Endodermal cell (in vitro differentiated cells): ENCODE results near the gene KMT5B. TPM values are rescaled to one million over a fixed set of nuclear protein-coding genes. Genes with fewer than 3 reads are reported as not detected.

Experiments used
- DNase-seq: peaks from one replicate; pipeline ENCODE4 v3.0.0-alpha.2; 2017
- H3K27ac ChIP-seq: 2 replicates; pipeline ENCODE4 v1.5.1; 2013; ENCODE audit warnings: mild to moderate bottlenecking, low read depth, low read length, moderate library complexity
- H3K27me3 ChIP-seq: 2 replicates; pipeline ENCODE4 v1.6.1; 2013; ENCODE audit warnings: mild to moderate bottlenecking, low read length, moderate library complexity; ENCODE audit not compliant: insufficient read depth, control insufficient read depth, poor library complexity, severe bottlenecking
- H3K36me3 ChIP-seq: 2 replicates; pipeline ENCODE4 v1.7.0; 2013; ENCODE audit warnings: mild to moderate bottlenecking, low read length, moderate library complexity; ENCODE audit not compliant: control insufficient read depth, insufficient read depth
- H3K4me1 ChIP-seq: one replicate; pipeline ENCODE4 v1.7.0; 2013; ENCODE audit warnings: low read length; ENCODE audit not compliant: control insufficient read depth, insufficient read depth
- H3K4me3 ChIP-seq: 2 replicates; pipeline ENCODE4 v1.5.1; 2013; ENCODE audit warnings: mild to moderate bottlenecking, low read length, moderate library complexity
- H3K9ac ChIP-seq: 2 replicates; pipeline ENCODE4 v1.6.1; 2013; ENCODE audit warnings: mild to moderate bottlenecking, low read length, moderate library complexity; ENCODE audit not compliant: poor library complexity, severe bottlenecking; ENCODE audit errors: extremely low read depth
- H3K9me3 ChIP-seq: 2 replicates; pipeline ENCODE4 v1.6.1; 2013; ENCODE audit warnings: mild to moderate bottlenecking, low read length, moderate library complexity; ENCODE audit not compliant: control insufficient read depth
- H3K27ac Mint-ChIP-seq: 2 replicates; pipeline ENCODE4 v1.8.0; 2020; ENCODE audit warnings: mixed read lengths
- H3K27me3 Mint-ChIP-seq: 2 replicates; pipeline ENCODE4 v1.8.0; 2021; ENCODE audit warnings: mild to moderate bottlenecking, mixed read lengths; ENCODE audit not compliant: insufficient read depth
- H3K36me3 Mint-ChIP-seq: 2 replicates; pipeline ENCODE4 v1.8.0; 2020; ENCODE audit warnings: low read depth, mixed read lengths
- H3K4me1 Mint-ChIP-seq: 2 replicates; pipeline ENCODE4 v1.8.0; 2020; ENCODE audit warnings: mixed read lengths
- H3K4me3 Mint-ChIP-seq: 2 replicates; pipeline ENCODE4 v1.8.0; 2020; ENCODE audit warnings: mild to moderate bottlenecking, moderate library complexity, mixed read lengths
- H3K9me3 Mint-ChIP-seq: 2 replicates; pipeline ENCODE4 v1.8.0; 2020; ENCODE audit warnings: mild to moderate bottlenecking, mixed read lengths
- CTCF ChIP-seq: fragments of 200-600 bp; sonication (generic); conservative IDR thresholded peaks from 2 replicates; pipeline ENCODE4 v1.5.0; 2021; ENCODE audit warnings: antibody characterized with exemption, mild to moderate bottlenecking
- WGBS, 2 experiments: methylation state at CpG; one replicate each; pipeline versions ENCODE4 v1.1.5 to v1.1.7; 2013; ENCODE audit warnings: missing lambda C conversion rate in 2 of 2, mixed read lengths in 1 of 2; ENCODE audit not compliant: insufficient coverage in 1 of 2, insufficient read length in 1 of 2; 5-methylcytosine and 5-hydroxymethylcytosine counted together
- long read RNA-seq, 4 experiments: library from polyadenylated mRNA in 2 of 4; library from RNA in 1 of 4; library from capped mRNA in 1 of 4; stranded (forward) in 3 of 4; unstranded in 1 of 4; transcript quantifications; one replicate each; pipeline ENCODE4 v2.0.0, GENCODE V29; 2020 to 2021; ENCODE audit warnings: inconsistent platforms in 1 of 4
- polyA plus RNA-seq, 2 experiments: library from polyadenylated mRNA; stranded (reverse); fragments of 50-300 nt; gene quantifications; one replicate each; pipeline ENCODE4 v1.2.3, GENCODE V29; 2013
- total RNA-seq, 2 donors: library from RNA; stranded (reverse); fragmentation: NEBNext Ultra II Directional in 1 of 2; extraction: Animal tissue kit (Norgen Biotek cat#: 25700) in 1 of 2; gene quantifications; 2 replicates in 1 of 2; 3 replicates in 1 of 2; pipeline ENCODE4 v1.2.1, GENCODE V29; 2021

Gene KMT5B
- total RNA-seq: 10 to 100 TPM; 53.3 to 62.3 TPM
- 55.3 TPM for polyA plus RNA-seq (2013, experiment 1 of 2)
- polyA plus RNA-seq (2013, experiment 2 of 2): 52.0 TPM
- long read RNA-seq, experiment 1, partial matches to known transcripts: 4 of 28 reads
- long read RNA-seq, experiment 1, other reads (novel, unspliced or antisense): 24 of 28 reads
- long read RNA-seq, experiment 2, partial matches to known transcripts: 72 of 132 reads
- long read RNA-seq, experiment 2, other reads (novel, unspliced or antisense): 60 of 132 reads
- long read RNA-seq, experiment 3, partial matches to known transcripts: 55 of 98 reads
- long read RNA-seq, experiment 3, other reads (novel, unspliced or antisense): 43 of 98 reads
- long read RNA-seq, experiment 4, partial matches to known transcripts: 10 of 19 reads
- long read RNA-seq, experiment 4, other reads (novel, unspliced or antisense): 9 of 19 reads

GRCh38 chr11:68213135-68213515, at the start of gene KMT5B:
Gene KMT5B (minus strand): TSS chr11:68213296. CDS start chr11:68190076, 23,220 bp downstream.
- Histone ChIP-seq H3K27me3 (no peaks in the 10 kb centered on the region), H3K9me3 (no peaks in the 10 kb centered on the region), H3K9ac (peak within 1 kb of the TSS; percentile 92), H3K36me3 (no peaks in the 10 kb centered on the region), H3K27ac (peak within 1 kb of the TSS; percentile 99), H3K4me3 (peak within 1 kb of the TSS; percentile 98), H3K4me1 (peaks cover 5% of the 10 kb centered on the region)
- no peak for TF ChIP-seq CTCF
- 0% methylated on average over 3 to 60 of the region's 60 CpGs for WGBS, 2 experiments
- Mint-ChIP-seq H3K9me3 (no peaks in the 10 kb centered on the region), H3K27ac (peak within 1 kb of the TSS; percentile 87), H3K4me1 (peaks cover 23% of the 10 kb centered on the region), H3K4me3 (peak within 1 kb of the TSS; percentile 80), H3K27me3 (peaks cover 28% of the 10 kb centered on the region), H3K36me3 (peaks cover 3% of the 10 kb centered on the region)
- peak; percentile 82 for DNase-seq

- WGBS, 2 experiments: 96 to 98% methylated on average over 6 to 8 of the region's 8 CpGs
- Histone ChIP-seq H3K9ac (no peak overlapping the region), H3K4me1 (no peaks in the 10 kb centered on the region), H3K36me3 (peaks cover 50% of the 10 kb centered on the region), H3K9me3 (no peaks in the 10 kb centered on the region), H3K27me3 (no peaks in the 10 kb centered on the region), H3K27ac (no peak overlapping the region), H3K4me3 (no peak overlapping the region)
- no peak for TF ChIP-seq CTCF
- H3K4me1 Mint-ChIP-seq: no peaks in the 10 kb centered on the region
- H3K27ac Mint-ChIP-seq: no peak overlapping the region
- H3K4me3 Mint-ChIP-seq: no peak overlapping the region
- H3K9me3 Mint-ChIP-seq: no peaks in the 10 kb centered on the region
- peaks cover 53% of the 10 kb centered on the region for H3K36me3 Mint-ChIP-seq
- H3K27me3 Mint-ChIP-seq: peaks cover 4% of the 10 kb centered on the region
- no peak for DNase-seq
Measured at GRCh38 chr11:68262544-68262827, 49.4 kb upstream of the KMT5B start.

- Histone ChIP-seq H3K36me3 (peaks cover 44% of the 10 kb centered on the region), H3K4me3 (no peak overlapping the region), H3K27me3 (no peaks in the 10 kb centered on the region), H3K27ac (no peak overlapping the region), H3K9me3 (no peaks in the 10 kb centered on the region), H3K4me1 (no peaks in the 10 kb centered on the region), H3K9ac (no peak overlapping the region)
- peaks cover 4% of the 10 kb centered on the region for H3K27me3 Mint-ChIP-seq
- H3K27ac Mint-ChIP-seq: no peak overlapping the region
- no peaks in the 10 kb centered on the region for H3K9me3 Mint-ChIP-seq
- H3K4me3 Mint-ChIP-seq: no peak overlapping the region
- WGBS, 2 experiments: 94 to 98% methylated on average over 20 to 24 of the region's 24 CpGs
- H3K4me1 Mint-ChIP-seq: no peaks in the 10 kb centered on the region
- TF ChIP-seq CTCF: no peak
- peaks cover 48% of the 10 kb centered on the region for H3K36me3 Mint-ChIP-seq
- no peak for DNase-seq
Measured at GRCh38 chr11:68261749-68262543, 48.9 kb upstream of the KMT5B start.
